Fibroblast of lung (primary cell): Measurements from ENCODE around the gene LAPTM5.

Experiments
- EZH2 ChIP-seq: IDR thresholded peaks from 2 replicates; pipeline ENCODE4 v1.5.1; 2012; ENCODE audit warnings: low read length, control low read depth, mild to moderate bottlenecking; ENCODE audit errors: missing control alignments
- TF ChIP-seq, protein P1 (sequence below), 2 donors: IDR thresholded peaks in 1 of 2; conservative IDR thresholded peaks in 1 of 2; 1 replicate in 1 of 2; 2 replicates in 1 of 2; pipeline ENCODE4 v1.5.1; 2011 to 2012; ENCODE audit warnings: low read length in 2 of 2, control low read depth in 1 of 2, inconsistent platforms in 1 of 2, low read depth in 1 of 2, mild to moderate bottlenecking in 1 of 2

GRCh38 chr1:30739601-30740000, 18.0 kb downstream of the LAPTM5 start:
- TF ChIP-seq, protein P1, sequence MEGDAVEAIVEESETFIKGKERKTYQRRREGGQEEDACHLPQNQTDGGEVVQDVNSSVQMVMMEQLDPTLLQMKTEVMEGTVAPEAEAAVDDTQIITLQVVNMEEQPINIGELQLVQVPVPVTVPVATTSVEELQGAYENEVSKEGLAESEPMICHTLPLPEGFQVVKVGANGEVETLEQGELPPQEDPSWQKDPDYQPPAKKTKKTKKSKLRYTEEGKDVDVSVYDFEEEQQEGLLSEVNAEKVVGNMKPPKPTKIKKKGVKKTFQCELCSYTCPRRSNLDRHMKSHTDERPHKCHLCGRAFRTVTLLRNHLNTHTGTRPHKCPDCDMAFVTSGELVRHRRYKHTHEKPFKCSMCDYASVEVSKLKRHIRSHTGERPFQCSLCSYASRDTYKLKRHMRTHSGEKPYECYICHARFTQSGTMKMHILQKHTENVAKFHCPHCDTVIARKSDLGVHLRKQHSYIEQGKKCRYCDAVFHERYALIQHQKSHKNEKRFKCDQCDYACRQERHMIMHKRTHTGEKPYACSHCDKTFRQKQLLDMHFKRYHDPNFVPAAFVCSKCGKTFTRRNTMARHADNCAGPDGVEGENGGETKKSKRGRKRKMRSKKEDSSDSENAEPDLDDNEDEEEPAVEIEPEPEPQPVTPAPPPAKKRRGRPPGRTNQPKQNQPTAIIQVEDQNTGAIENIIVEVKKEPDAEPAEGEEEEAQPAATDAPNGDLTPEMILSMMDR (conservative IDR thresholded peaks at IDR 0.05 in 1 of 2, IDR thresholded peaks at IDR 0.05 in 1 of 2; ENCODE audit: low read depth in 1 of 2, low read length in 2 of 2): no peak
- TF ChIP-seq EZH2: no peak
